Trophoblast cell (in vitro differentiated cells and primary cell): Measurements from ENCODE around the gene ARHGAP10.

ENCODE experiments used
- DNase-seq, 2 donors: peaks; one replicate each; pipeline ENCODE4 v3.0.0-alpha.2; 2016
- H2AFZ ChIP-seq: 2 replicates; pipeline ENCODE4 v1.6.1; 2013; ENCODE audit warnings: low read length, moderate library complexity, mild to moderate bottlenecking; ENCODE audit not compliant: insufficient read depth, poor library complexity
- H2AK5ac ChIP-seq: 2 replicates; pipeline ENCODE4 v1.6.1; 2013; ENCODE audit warnings: mild to moderate bottlenecking, low read length
- H2BK120ac ChIP-seq: 2 replicates; pipeline ENCODE4 v1.6.1; 2013; ENCODE audit warnings: low read length, mild to moderate bottlenecking, moderate library complexity; ENCODE audit not compliant: insufficient read depth, poor library complexity
- H2BK12ac ChIP-seq: 2 replicates; pipeline ENCODE4 v1.6.1; 2013; ENCODE audit warnings: mild to moderate bottlenecking, low read length, moderate library complexity
- H2BK5ac ChIP-seq: 2 replicates; pipeline ENCODE4 v1.6.1; 2013; ENCODE audit warnings: low read length, low read depth, moderate library complexity, mild to moderate bottlenecking; ENCODE audit not compliant: poor library complexity
- H3K14ac ChIP-seq: 2 replicates; pipeline ENCODE4 v1.6.1; 2013; ENCODE audit warnings: mild to moderate bottlenecking, low read length
- H3K18ac ChIP-seq: 2 replicates; pipeline ENCODE4 v1.6.1; 2013; ENCODE audit warnings: mild to moderate bottlenecking, low read length
- H3K23ac ChIP-seq: 2 replicates; pipeline ENCODE4 v1.6.1; 2013; ENCODE audit warnings: low read length
- H3K27ac ChIP-seq: 2 replicates; pipeline ENCODE4 v1.5.1; 2013; ENCODE audit warnings: low read depth, mild to moderate bottlenecking, inconsistent platforms, low read length, moderate library complexity
- H3K27me3 ChIP-seq: 2 replicates; pipeline ENCODE4 v1.6.1; 2013; ENCODE audit warnings: inconsistent platforms, mild to moderate bottlenecking, low read length, moderate library complexity; ENCODE audit not compliant: insufficient read depth
- H3K36me3 ChIP-seq, 2 experiments: 1 replicate in 1 of 2; 2 replicates in 1 of 2; pipeline ENCODE4 v1.6.1; 2013; ENCODE audit warnings: low read length in 2 of 2, mild to moderate bottlenecking in 2 of 2, moderate library complexity in 1 of 2; ENCODE audit not compliant: insufficient read depth in 2 of 2, control insufficient read depth in 1 of 2
- H3K4ac ChIP-seq: 2 replicates; pipeline ENCODE4 v1.6.1; 2013; ENCODE audit warnings: low read depth, mild to moderate bottlenecking, low read length, moderate library complexity
- H3K4me1 ChIP-seq, 2 experiments: 1 replicate in 1 of 2; 2 replicates in 1 of 2; pipeline ENCODE4 v1.6.1; 2013; ENCODE audit warnings: low read length in 2 of 2, mild to moderate bottlenecking in 2 of 2, moderate library complexity in 1 of 2; ENCODE audit not compliant: insufficient read depth in 2 of 2, control insufficient read depth in 1 of 2
- H3K4me2 ChIP-seq: 2 replicates; pipeline ENCODE4 v1.6.1; 2013; ENCODE audit warnings: inconsistent platforms, mild to moderate bottlenecking, low read length, moderate library complexity
- H3K4me3 ChIP-seq: 2 replicates; pipeline ENCODE4 v1.5.1; 2013; ENCODE audit warnings: mild to moderate bottlenecking, low read depth, low read length, inconsistent platforms
- H3K79me1 ChIP-seq: one replicate; pipeline ENCODE4 v1.6.1; 2013; ENCODE audit warnings: low read length
- H3K79me2 ChIP-seq: 2 replicates; pipeline ENCODE4 v1.6.1; 2013; ENCODE audit warnings: low read length, mild to moderate bottlenecking; ENCODE audit not compliant: control insufficient read depth, insufficient read depth, poor library complexity
- H3K9ac ChIP-seq: 2 replicates; pipeline ENCODE4 v1.6.1; 2013; ENCODE audit warnings: mild to moderate bottlenecking, low read length
- H3K9me3 ChIP-seq: 2 replicates; pipeline ENCODE4 v1.6.1; 2013; ENCODE audit warnings: low read depth, mild to moderate bottlenecking, control low read depth, inconsistent platforms, low read length; ENCODE audit not compliant: insufficient read depth
- H4K12ac ChIP-seq: 2 replicates; pipeline ENCODE4 v1.6.1; 2013; ENCODE audit warnings: low read depth, mild to moderate bottlenecking, low read length, moderate library complexity
- H4K8ac ChIP-seq: 2 replicates; pipeline ENCODE4 v1.6.1; 2013; ENCODE audit warnings: low read depth, mild to moderate bottlenecking, low read length, moderate library complexity
- H4K91ac ChIP-seq: one replicate; pipeline ENCODE4 v1.6.1; 2013; ENCODE audit warnings: low read depth, mild to moderate bottlenecking, low read length, moderate library complexity
- WGBS: extraction: QIAGEN DNeasy Blood & Tissue Kit; methylation state at CpG from one replicate; pipeline ENCODE4 v1.1.7; 2013; ENCODE audit warnings: missing lambda C conversion rate; ENCODE audit not compliant: insufficient read length, insufficient coverage; ENCODE audit errors: extremely low coverage; 5-methylcytosine and 5-hydroxymethylcytosine counted together

Gene ARHGAP10

DNA sequence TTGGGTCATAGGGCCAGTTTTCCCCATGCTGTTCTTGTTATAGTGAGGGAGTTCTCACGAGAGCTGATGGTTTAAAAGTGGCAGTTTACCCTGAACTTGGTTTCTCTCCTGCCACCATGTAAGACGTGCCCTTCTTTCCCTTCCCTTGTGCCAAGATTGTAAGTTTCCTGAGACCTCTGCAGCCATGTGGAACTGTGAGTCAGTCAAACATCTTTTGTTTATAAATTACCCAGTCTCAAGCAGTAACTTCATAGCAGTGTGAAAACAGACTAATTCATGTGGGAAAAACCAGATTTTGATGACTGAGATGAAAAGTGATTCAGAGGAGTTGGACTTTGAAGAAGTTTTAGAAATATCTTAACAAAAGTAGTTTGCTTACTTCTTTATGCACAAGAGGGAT, 101.4 kb downstream of the ARHGAP10 start:
- H3K79me2 ChIP-seq: peaks cover 2% of the 10 kb centered on the region
- H3K27ac ChIP-seq: no peak overlapping the region
- no peak overlapping the region for H4K12ac ChIP-seq
- H3K79me1 ChIP-seq: peaks cover 9% of the 10 kb centered on the region
- no peak overlapping the region for H3K4me2 ChIP-seq
- no peak overlapping the region for H2BK5ac ChIP-seq
- no peak overlapping the region for H3K4ac ChIP-seq
- no peak overlapping the region for H2BK120ac ChIP-seq
- no peak overlapping the region for H3K14ac ChIP-seq
- peaks cover 0 to 2% of the 10 kb centered on the region in 2 experiments for H3K36me3 ChIP-seq
- no peak overlapping the region for H3K4me3 ChIP-seq
- no peak overlapping the region for H3K18ac ChIP-seq
- H3K9me3 ChIP-seq: no peaks in the 10 kb centered on the region
- H2BK12ac ChIP-seq: no peak overlapping the region
- H4K8ac ChIP-seq: no peak overlapping the region
- peak in 1 of 2 donors; percentile 11 for DNase-seq
- H2AK5ac ChIP-seq: no peak overlapping the region
- H3K4me1 ChIP-seq: peaks cover 10 to 13% of the 10 kb centered on the region in 2 experiments
- no peak overlapping the region for H4K91ac ChIP-seq
- H3K27me3 ChIP-seq: no peaks in the 10 kb centered on the region
- H3K23ac ChIP-seq: no peak overlapping the region
- H3K9ac ChIP-seq: no peak overlapping the region
- no CpG with 5 or more reads among the region's 2 CpGs for WGBS
- H2AFZ ChIP-seq: no peak overlapping the region

DNA sequence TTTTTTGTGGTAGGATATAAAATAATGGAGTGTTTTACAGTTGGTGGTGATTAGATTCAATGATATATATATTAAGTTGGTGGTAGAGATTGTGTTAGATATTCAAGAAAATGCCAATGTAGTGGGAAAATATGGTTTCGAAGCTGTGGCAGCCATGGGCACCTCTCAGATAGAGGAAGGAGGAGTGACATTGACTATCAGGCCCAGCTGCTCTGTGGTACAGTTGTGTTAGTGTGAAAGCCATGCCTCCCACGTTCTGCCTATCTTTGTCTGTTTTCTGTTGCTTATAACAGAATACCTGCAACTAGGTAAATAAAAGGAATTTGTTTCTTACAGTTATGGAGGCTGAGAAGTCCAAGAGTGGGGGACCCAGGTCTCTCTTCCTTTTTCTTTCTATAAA, 101.9 kb downstream of the ARHGAP10 start:
- Histone ChIP-seq H3K36me3 (peaks cover 0 to 3% of the 10 kb centered on the region in 2 experiments), H2BK12ac (no peak overlapping the region), H4K91ac (no peak overlapping the region), H3K23ac (no peak overlapping the region), H3K4me3 (no peak overlapping the region), H3K14ac (no peak overlapping the region), H3K79me2 (peaks cover 2% of the 10 kb centered on the region), H4K8ac (no peak overlapping the region), H3K9me3 (no peaks in the 10 kb centered on the region), H3K18ac (no peak overlapping the region), H4K12ac (no peak overlapping the region), H3K4me1 (peaks cover 10 to 13% of the 10 kb centered on the region in 2 experiments), H2BK5ac (no peak overlapping the region), H3K79me1 (peaks cover 9% of the 10 kb centered on the region), H3K4ac (no peak overlapping the region), H2AK5ac (no peak overlapping the region), H3K4me2 (no peak overlapping the region), H2BK120ac (no peak overlapping the region), H2AFZ (no peak overlapping the region), H3K9ac (no peak overlapping the region), H3K27ac (no peak overlapping the region), H3K27me3 (no peaks in the 10 kb centered on the region)
- WGBS: no CpG with 5 or more reads among the region's 2 CpGs
- DNase-seq: no peak

DNA sequence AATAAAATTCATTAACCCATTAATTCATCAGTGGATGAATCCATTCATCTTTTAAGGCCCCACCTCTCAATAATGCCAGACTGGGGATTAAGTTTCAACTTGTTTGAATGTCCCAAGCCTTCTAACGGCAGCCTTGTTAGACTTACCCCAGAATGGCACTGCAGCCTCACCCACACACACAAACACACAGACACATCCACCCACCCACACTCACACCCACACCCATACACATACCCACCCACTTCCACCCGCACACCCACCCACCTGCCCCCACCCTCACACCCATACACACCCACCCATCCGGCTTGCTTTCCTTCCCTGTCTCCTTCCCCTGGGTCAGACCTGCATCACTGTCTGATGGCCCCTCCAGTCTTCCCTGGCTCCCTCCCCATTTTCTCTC, 102.6 kb downstream of the ARHGAP10 start:
- no peak overlapping the region for H3K4me2 ChIP-seq
- H2BK5ac ChIP-seq: no peak overlapping the region
- peaks cover 6% of the 10 kb centered on the region for H3K79me1 ChIP-seq
- H3K36me3 ChIP-seq: peaks cover 0 to 3% of the 10 kb centered on the region in 2 experiments
- no peak overlapping the region for H3K9ac ChIP-seq
- no peak overlapping the region for H2AFZ ChIP-seq
- H3K4me1 ChIP-seq: peaks cover 9 to 13% of the 10 kb centered on the region in 2 experiments
- H3K4ac ChIP-seq: peak overlapping the region; percentile 53
- H3K14ac ChIP-seq: no peak overlapping the region
- H4K91ac ChIP-seq: no peak overlapping the region
- no peak overlapping the region for H2BK12ac ChIP-seq
- no peak overlapping the region for H2BK120ac ChIP-seq
- H3K79me2 ChIP-seq: peaks cover 2% of the 10 kb centered on the region
- H4K8ac ChIP-seq: no peak overlapping the region
- WGBS: no CpG with 5 or more reads among the region's 3 CpGs
- H3K4me3 ChIP-seq: no peak overlapping the region
- H3K27me3 ChIP-seq: no peaks in the 10 kb centered on the region
- DNase-seq: no peak
- H3K23ac ChIP-seq: no peak overlapping the region
- no peak overlapping the region for H2AK5ac ChIP-seq
- H3K27ac ChIP-seq: no peak overlapping the region
- H3K9me3 ChIP-seq: no peaks in the 10 kb centered on the region
- H3K18ac ChIP-seq: no peak overlapping the region
- H4K12ac ChIP-seq: no peak overlapping the region

DNA sequence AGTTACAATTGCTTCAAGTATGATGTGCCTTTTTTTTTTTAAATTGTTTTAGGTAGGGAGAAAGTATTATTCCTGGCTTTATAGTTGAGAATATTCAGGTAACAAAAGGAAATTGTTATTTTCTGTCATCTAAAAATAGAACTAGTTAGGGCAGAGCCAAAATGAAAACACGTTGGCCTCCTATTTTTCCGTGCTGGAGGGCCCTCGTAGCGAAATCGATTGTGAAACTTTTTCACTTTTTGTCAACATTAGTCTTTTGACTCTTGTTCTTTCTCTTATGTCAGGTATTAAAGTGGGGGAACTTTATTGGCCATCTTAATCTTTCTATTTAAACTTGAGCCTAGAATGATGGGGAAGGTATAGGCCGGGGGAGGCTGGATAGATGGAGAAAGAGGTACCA, 104.9 kb downstream of the ARHGAP10 start:
- Histone ChIP-seq H2BK5ac (no peak overlapping the region), H3K18ac (no peak overlapping the region), H2BK120ac (no peak overlapping the region), H3K4me1 (peaks cover 2 to 4% of the 10 kb centered on the region in 2 experiments), H3K9ac (no peak overlapping the region), H3K14ac (no peak overlapping the region), H3K4ac (no peak overlapping the region), H4K91ac (no peak overlapping the region), H2BK12ac (no peak overlapping the region), H3K4me2 (no peak overlapping the region), H3K23ac (no peak overlapping the region), H3K36me3 (peaks cover 0 to 3% of the 10 kb centered on the region in 2 experiments), H3K27ac (no peak overlapping the region), H4K8ac (no peak overlapping the region), H3K79me2 (peaks cover 2% of the 10 kb centered on the region), H3K4me3 (no peak overlapping the region), H4K12ac (no peak overlapping the region), H3K27me3 (no peaks in the 10 kb centered on the region), H2AFZ (no peak overlapping the region), H2AK5ac (no peak overlapping the region), H3K9me3 (no peaks in the 10 kb centered on the region), H3K79me1 (peaks cover 4% of the 10 kb centered on the region)
- DNase-seq: no peak
- no CpG with 5 or more reads among the region's 6 CpGs for WGBS
